ENCODE results near the gene ZNF813.
"Not testable (repeated sequence)": the region's sequence is repeated elsewhere in the genome, so short reads cannot be mapped to it uniquely, and the experiment has no call there.

The ZNF813 gene

DNA sequence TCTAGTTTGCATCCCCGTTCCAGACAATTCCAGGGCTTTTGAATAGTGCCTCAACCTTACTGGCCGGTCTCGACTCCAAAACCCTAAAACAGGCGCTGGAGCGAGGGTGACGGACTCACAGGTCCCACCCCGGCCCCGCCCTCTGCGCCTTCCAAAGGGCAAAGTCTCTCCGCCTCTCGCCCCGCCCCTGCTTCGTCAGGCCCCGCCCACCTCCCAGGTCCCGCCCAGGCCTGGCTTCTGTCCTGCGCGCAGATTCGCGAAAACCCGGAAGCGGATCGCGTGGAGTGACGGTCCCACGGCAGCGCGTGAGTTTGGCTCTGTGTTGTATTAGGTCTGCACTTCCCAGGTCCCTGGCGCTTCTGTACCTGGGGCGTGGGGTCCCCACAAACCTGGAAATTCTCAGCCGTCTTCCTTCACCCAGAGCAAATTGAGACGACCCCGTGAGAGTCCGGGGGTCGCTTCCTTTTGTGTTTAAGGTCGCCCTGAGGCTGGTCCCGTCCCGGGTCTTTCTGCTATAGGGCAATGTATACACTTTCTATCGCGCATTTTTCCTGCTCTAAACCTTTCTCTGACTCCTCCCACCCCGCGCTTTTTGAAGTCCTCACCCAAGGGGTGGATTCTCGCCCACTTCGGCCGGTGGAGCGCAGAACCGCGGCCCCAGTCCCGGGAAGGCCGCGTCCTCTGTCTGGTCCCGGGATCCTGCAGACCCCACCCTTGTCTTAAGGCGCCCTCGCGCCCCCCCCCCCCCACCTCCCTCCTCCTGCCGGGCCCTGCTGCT, at the start of gene ZNF813:
TSS of gene ZNF813 (plus strand) at position 249 of the 778 bp plus-strand sequence. CDS start 16,090 bp downstream, outside the sequence.
- no peak for DNase-seq

DNA sequence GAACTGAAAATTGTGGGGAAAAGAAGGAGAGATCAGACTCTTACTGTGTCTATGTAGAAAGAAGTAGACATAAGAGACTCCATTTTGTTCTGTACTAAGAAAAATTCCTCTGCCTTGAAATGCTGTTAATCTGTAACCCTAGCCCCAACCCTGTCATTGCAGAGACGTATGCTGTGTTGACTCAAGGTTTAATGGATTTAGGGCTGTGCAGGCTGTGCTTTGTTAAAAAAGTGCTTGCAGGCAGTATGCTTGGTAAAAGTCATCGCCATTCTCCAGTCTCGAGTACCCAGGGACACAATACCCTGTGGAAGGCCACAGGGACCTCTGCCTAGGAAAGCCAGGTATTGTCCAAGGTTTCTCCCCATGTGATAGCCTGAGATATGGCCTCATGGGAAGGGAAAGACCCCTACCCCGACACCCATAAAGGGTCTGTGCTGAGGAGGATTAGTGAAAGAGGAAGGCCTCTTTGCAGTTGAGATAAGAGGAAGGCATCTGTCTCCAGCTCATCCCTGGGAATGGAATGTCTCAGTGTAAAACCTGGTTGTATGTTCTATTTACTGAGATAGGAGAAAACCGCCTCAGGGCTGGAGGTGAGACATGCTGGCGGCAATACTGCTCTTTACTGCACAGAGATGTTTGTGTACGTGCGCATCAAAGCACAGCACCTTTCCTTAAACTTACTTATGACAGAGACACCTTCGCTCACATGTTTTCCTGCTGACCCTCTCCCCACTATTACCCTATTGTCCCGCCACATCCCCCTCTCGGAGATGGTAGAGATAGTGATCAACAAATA, 46.8 kb upstream of the ZNF813 start:
- not testable (repeated sequence) for DNase-seq

DNA sequence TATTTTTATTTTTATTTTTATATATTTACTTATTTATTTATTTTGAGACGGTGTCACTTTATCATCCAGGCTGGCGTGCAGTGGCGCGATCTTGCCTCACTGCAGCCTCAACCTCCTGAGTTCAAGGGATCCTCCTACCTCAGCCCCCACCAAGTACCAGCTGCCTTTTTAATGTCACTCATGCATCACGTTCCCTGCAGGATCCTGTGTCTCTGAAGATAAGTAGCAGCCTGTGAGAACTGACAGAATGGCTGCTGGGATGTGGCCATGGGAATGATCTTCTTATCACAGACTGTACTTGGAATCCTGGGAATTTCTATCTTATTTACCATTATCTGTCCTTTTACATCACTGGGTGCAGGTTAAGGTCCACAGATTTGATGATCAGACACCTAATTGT, 45.0 kb upstream of the ZNF813 start:
- DNase-seq, result no peak

DNA sequence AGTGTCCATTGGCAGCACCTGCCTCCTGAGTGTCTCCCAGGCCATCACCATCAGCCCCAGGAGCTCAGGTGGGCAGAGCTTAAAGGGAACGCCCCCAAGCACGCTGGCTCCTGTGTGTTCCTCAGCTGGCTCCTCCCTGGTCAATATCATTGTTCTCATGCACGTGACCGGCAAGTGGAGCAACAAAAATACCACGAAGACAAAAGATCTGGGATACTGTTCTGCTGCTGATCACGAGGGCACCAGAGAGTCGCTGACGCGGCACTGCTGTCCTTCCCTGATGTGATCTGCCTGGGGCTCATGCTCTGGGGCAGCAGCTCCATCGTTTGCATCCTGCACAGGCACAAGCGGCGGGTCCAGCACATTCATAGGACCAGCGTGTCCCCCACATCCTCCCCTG, 44.5 kb upstream of the ZNF813 start:
- peak; percentile 19 for DNase-seq

DNA sequence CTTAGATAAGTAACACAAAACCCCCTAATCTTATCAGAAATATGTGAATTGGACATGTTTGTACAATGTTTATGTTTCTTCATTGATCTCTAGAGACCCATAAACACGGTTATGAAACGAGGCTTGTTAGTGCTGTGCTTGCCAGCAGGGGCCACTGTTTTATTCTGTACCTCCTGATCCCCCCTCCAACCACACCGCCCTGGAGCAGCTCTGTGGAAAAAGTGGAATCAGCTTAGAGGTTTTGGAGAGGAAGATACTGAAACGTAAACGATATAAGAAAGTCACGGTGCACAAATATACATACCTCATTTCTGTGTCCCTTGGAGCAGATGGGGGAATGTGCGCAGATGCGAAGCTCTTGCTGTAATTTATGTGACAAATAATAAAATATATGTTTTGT, 43.9 kb upstream of the ZNF813 start:
- not testable (repeated sequence) for DNase-seq

DNA sequence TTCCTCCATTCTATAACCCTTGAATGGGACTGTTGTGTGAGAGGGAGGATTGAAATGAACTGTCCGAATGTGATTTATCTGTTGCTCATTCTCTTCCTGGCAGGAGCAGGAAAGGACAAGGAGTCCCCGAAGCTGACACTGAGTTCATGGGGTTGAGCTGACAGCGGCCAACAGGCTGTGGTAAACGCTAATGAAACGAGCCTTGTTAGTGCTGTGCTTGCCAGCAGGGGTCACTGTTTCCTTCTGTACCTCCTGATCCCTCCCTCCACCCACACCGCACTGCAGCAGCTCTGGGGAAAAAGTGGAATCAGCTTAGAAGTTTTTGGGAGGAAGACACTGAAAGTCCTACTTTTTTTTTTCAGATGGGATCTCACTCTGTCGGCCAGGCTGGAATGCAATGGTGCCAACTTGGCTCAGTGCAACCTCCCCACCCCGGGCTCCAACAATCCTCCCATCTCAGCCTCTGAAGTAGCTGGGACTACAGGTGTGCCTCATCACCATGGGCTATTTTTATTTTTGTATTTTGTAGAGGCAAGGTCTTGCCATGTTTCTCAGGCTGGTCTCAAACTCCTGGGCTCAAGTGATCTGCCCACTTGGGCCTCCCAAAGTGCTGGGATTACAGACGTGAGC, 42.5 kb upstream of the ZNF813 start:
- DNase-seq, result peak; percentile 71

DNA sequence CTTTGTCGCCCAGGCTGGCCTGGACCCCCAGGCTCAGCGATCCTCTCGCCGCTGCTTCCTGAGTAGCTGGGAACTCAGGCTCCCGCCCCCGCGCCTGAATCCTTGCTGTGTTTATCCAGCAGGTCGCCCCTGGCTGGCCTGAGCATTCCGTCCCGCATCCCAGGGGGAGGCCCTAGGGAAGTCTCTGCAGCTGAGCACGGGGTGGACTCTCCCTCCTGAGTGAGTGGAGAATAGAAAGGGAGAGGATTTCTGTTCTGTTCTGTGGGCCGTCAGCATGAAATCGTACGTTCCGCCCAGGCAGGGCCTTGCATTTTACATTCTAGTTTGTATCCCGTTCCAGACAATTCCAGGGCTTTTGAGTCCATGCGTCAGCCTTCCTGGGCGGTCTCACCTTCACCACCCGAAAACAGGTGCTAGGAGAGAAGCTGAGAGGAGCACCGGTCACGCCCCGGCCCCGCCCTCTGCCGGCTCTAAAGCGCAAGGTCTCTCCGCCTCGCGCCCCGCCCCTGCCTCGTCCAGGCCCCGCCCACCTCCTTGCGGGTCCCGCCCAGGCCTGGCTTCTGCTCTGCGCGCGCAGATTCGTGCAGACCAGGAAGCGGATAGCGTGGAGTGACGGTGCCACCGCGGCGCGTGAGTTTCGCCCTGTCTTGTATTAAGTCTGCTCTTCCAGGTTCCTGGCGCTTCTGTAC, 36.0 kb upstream of the ZNF813 start, which contains the start of gene ZNF761:
TSS of gene ZNF761 (plus strand) at position 586 of the 689 bp plus-strand sequence. CDS start 15,285 bp downstream, outside the sequence.
- peak; percentile 97 for DNase-seq

DNA sequence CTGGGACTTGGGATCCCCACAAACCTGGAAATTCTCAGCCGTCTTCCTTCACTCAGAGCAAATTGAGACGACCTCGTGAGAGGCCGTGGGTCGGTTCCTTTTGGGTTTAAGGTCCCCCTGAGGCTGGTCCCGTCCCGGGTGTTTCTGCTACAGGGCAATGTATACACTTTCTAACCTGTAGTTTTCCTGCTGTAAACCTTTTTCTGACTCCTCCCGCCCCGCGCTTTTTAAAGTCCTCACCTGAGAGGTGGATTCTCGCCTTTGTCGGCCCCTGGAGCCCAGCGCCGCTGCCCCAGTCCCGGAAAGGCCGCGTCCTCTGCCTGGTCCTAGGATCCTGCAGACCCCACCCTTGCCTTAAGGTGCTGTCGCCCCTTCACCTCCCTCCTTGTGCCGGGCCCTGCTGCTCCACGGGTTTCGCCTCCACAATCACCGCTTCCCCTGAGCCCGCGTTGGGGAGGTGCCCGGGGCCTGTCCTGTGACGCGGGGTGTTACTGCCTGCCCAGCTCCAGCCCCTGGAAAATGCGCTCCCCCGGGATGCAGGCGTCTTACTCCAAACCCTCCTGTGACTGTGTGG, 35.4 kb upstream of the ZNF813 start:
- no peak for DNase-seq

DNA sequence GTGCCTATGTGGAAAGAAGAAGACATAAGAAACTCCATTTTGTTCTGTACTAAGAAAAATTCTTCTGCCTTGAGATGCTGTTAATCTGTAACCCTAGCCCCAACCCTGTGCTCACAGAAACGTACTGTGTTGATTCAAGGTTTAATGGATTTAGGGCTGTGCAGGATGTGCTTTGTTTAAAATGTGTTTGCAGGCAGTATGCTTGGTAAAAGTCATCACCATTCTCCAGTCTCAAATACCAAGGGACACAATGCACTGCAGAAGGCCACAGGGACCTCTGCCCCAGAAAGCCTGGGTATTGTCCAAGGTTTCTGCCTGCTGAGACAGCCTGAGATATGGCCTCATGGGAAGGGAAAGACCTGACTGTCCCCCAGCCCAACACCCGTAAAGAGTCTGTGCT, 23.7 kb upstream of the ZNF813 start:
- not testable (repeated sequence) for DNase-seq

DNA sequence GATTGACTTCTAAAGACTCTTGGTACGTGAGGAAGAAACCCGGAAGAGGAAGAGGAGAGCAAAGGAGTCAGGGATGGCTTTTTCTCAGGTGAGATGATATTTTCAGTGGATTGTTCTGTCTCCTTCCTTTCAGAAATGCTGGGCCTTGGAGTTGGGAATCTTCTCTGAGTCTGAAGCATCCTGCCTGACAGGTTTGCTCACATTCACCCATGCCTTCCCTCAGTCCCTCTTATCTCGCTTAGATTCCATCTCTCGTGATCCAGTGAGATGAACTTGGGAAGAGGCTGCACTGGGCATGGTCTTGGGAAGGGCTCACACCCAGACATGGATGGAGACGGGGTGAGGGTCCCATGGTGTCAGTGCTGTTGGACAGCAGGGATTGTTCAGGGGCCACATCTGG, 20.3 kb upstream of the ZNF813 start:
- not testable (repeated sequence) for DNase-seq

DNA sequence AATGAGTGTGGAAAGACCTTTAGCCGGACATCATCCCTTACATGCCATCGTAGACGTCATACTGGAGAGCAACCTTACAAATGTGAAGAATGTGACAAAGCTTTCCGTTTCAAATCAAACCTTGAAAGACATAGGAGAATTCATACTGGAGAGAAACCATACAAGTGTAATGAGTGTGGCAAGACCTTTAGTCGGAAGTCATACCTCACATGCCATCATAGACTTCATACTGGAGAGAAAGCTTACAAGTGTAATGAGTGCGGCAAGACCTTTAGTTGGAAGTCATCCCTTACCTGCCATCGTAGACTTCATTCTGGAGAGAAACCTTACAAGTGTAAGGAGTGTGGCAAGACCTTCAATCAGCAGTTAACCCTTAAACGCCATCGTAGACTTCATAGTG, 11.7 kb upstream of the ZNF813 start:
- no peak for DNase-seq

DNA sequence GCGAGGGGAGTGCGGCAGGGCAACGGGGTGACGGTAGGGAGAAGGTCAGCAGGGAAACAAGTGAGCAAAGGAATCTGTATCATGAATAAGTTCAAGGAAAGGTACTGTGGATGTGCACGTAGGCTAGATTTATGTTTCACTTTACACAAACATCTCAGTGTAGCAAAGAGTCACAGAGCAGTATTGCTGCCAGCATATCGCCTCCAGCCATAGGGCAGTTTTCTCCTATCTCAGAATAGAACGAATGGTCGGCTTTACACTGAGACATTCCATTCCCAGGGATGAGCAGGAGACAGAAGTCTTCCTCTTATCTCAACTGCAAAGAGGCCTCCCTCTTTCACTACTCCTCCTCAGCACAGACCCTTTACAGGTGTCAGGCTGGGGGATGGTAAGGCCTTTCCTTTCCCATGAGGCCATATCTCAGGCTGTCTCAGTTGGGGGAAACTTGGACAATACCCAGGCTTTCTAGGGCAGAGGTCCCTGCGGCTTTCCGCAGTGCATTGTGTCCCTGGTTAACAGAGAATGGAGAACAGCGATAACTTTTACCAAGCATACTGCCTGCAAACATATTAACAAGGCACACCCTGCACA, 7.3 kb upstream of the ZNF813 start:
- DNase-seq, result not testable (repeated sequence)

DNA sequence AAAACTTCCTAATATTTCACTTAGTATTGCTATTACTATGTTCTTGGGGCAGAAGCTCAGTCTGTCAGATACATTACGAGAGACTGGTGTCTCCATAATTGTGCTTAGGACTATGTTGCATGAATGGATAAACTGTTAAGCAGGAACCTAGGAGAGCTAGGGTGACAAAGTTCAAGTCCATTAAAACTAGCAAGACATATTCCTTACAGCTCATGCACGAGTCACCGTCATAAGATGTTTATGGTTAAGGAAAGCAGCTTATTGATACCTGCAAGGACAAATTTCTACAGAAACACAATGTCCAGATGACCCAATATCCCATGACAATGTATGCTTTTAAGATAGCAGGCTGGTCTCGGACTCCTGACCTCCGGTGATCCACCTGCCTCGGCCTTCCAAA, 5.7 kb upstream of the ZNF813 start:
- no peak for DNase-seq

DNA sequence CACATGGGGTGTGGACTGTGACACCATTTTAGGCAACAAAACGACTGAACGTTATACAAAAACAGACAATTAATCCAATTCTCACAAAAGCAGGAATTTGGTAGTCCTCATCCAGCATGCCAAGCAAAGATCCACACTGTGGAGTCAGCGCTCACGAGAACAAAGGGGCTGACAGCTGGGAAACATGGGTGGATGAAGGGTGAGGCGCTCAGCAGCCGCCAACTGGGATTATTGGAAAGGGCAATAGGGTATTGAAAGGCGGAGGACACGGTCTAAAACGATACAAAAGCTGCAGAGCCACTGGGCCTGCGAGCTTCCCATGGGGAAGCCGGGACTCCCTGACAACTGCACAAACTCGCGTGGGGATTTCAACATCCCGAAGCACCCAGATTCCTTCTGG, 4.7 kb upstream of the ZNF813 start:
- no peak for DNase-seq

DNA sequence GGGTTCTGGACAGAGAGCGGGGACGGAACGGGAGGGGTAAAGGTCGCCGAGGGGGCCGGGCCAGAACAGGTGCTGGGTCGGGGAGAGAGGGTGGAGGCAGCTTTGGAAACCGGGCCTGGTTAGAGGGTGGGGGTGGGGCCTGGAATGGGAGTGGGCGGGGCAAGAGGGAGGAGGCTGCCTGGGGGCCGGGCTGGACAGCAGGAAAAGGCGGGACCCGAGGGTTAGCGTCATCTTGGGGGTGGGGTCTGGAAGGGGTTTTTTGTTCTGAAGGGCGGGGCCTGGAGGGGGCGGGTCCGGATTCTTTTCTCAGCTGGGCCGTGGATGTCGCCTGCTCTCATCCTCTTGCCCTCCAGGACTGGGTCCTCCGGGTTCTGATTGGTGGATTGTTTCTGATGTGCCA, 4.3 kb upstream of the ZNF813 start:
- no peak for DNase-seq

DNA sequence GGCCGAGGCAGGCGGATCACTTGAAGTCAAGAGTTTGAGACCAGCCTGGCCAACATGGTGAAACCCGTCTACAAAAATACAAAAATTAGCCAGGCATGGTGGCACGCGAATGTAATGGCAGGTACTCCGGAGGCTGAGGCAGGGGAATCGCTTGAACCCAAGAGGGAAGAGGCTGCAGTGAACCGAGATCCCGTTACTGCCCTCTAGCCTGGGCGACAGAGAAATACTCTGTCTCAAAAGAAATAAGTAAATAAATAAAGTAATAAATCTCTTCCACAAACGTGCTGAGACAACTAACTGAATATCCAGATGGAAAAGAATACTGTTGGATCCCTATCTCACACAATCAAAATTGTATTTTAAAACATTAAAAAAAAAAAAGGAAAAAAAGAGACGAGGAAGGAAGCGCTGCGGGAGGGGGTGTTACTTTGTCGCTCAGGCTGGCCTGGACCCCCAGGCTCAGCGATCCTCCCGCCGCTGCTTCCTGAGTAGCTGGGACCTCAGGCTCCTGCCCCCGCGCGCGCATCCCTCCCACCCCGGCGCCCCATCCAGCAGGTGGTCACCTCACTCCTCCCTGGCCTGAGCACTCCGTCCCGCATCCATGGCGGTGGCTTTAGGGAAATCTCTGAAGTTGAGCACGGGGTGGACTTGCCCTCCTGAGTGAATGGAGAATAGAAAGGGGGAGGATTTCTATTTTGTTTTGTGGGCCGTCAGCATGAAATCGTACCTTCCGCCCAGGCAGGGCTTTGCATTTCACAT, 628 bp upstream of the ZNF813 start:
- DNase-seq, result no peak

DNA sequence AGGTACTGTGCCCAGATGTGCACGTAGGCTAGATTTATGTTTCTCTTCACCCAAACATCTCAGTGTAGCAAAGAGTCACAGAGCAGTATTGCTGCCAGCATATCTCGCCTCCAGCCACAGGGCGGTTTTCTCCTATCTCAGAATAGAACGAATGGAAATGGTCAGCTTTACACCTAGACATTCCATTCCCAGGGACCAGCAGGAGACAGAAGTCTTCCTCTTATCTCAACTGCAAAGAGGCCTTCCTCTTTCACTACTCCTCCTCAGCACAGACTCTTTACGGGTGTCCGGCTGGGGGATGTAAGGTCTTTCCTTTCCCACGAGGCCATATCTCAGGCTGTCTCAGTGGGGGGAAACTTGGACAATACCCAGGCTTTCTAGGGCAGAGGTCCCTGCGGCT, 1.1 kb downstream of the ZNF813 start:
- not testable (repeated sequence) for DNase-seq

DNA sequence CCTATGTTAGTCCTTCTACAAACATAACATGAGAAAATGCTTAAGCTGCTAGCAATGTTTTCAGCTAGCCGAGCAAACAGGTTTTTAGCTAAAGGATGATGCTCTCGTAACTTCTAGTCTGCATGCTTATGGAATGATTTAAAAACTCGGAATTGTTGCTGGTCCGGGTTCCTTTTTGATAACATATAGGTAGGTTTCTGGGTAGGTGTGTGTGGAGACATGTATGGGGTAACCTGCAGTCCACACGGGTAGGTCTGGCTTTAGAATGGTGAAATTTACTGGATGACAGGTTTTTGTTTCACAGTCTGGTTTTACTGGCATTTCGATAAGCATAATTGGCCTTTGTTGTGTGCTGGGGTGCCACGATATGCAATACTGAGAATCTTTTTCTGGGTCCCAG, 4.4 kb downstream of the ZNF813 start:
- no peak for DNase-seq

DNA sequence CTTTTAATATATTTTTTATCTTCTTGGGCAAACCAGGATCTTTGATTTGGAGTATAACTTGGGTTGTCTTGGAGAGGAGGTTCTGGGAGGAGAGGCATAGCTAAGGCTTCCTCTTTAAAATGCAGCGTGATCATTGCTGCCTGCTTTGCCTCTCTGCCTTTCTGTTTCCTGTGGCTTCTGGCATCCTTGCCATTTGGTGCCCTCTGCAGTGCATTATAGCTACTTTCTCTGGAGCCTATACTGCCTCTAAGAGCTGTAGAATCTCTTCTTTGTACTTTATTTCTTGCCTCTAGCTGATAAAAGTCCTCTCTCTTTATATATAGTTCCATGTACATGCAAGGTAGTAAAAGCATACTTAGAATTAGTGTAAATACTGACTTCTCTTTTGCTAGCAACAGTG, 7.3 kb downstream of the ZNF813 start:
- DNase-seq, result not testable (repeated sequence)

DNA sequence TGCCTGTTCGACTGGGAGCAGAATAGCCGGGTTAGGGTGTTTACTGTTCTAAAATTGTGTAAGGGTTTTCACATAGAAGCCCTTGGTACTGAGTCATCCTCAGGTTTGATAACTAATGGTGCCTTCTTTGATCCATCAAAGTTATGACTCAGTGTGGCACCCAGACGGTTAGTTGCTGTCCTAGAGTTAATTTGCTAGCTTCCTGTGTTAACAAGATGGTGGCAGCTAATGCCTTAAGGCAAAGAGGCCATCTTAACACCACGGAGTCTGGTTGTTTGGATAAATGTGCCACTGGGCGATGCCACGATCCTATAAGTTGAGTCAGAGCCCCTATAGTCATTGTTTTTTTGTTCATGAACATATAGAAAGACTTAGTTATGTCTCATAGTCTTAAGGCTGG, 7.9 kb downstream of the ZNF813 start:
- not testable (repeated sequence) for DNase-seq

DNA sequence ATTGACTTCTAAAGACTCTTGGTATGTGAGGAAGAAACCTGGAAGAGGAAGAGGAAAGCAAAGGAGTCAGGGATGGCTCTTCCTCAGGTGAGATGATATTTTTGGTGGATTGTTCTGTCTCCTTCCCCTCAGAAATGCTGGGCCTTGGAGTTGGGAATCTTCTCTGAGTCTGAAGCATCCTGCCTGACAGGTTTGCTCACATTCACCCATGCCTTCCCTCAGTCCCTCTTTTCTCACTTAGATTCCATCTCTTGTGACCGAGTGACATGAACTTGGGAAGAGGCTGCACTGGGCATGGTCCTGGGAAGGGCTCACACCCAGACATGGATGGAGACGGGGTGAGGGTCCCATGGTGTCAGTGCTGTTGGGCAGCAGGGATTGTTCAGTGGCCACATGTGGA, 16.2 kb downstream of the ZNF813 start:
- DNase-seq, result not testable (repeated sequence)
